ENCODE measurements around the gene GRIK3.
"Not testable (repeated sequence)": the region's sequence is repeated elsewhere in the genome, so short reads cannot be mapped to it uniquely, and the experiment has no call there.

The GRIK3 gene

DNA sequence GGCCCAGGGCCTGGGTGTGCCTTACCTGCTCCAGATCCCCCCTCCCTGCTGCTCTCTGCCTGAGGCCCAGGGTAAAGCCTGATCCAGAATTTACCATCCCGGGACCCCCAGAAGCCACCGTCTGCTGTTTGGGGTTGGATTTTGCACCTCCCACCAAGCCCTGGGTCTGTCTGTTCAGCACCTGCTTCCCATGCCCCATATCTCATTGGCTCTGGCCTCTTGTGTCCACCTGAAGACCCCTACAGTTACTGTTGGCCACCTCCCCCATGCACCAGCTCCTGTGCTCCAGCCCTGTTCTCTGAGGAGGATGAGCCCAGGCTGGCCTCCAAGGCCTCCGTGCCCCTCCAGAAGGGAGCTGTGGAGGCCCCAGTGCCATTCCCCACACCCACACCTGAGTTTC is 113.9 kb downstream of the GRIK3 start:
- TF ChIP-seq, protein P1, sequence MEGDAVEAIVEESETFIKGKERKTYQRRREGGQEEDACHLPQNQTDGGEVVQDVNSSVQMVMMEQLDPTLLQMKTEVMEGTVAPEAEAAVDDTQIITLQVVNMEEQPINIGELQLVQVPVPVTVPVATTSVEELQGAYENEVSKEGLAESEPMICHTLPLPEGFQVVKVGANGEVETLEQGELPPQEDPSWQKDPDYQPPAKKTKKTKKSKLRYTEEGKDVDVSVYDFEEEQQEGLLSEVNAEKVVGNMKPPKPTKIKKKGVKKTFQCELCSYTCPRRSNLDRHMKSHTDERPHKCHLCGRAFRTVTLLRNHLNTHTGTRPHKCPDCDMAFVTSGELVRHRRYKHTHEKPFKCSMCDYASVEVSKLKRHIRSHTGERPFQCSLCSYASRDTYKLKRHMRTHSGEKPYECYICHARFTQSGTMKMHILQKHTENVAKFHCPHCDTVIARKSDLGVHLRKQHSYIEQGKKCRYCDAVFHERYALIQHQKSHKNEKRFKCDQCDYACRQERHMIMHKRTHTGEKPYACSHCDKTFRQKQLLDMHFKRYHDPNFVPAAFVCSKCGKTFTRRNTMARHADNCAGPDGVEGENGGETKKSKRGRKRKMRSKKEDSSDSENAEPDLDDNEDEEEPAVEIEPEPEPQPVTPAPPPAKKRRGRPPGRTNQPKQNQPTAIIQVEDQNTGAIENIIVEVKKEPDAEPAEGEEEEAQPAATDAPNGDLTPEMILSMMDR (IDR thresholded peaks at IDR 0.05; ENCODE audit: low read depth, low read length, missing control alignments): no peak

DNA sequence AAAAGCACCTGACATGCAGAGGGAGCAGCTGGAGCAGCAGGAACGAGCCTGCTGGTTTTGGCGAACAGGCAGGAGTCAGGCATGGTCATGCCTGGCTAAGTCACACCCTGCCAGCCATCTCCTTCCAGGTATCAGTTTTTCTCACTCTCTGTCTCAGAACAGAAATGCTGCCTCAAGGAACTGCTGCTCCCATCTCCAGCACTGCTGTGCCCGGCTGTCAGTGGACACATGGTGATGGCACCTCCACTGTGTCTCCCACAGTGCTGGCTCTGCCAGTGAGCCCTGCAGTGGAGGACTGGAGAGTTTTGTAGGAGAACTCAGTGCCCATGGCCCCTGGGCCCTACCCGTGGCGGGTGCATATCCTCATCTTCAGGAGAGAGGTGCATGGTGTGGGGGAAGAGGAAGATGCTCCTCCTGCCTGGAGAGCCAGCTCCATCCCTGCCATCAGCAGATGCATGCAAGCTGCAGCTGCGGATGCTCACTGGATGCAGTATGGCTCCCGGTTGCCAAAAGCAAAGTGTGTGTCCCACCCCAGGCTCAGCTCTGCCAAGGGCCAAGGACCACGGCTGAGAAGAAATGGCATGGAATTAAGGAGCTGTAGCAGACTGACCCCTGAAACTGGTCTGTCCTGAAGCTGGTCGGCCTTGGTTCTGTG is 114.7 kb downstream of the GRIK3 start:
- TF ChIP-seq, protein P1 (IDR thresholded peaks at IDR 0.05; ENCODE audit: low read depth, low read length, missing control alignments): no peak
- DNase-seq (ENCODE audit: extremely low read depth, low read depth): no peak
- no peak overlapping the region for H3K4me3 ChIP-seq (replicated peaks; ENCODE audit: low read depth, low read length)

More for the DNA sequence above, 113.9 kb downstream of the GRIK3 start:
- H3K4me3 ChIP-seq (replicated peaks; ENCODE audit: low read depth, low read length): no peak overlapping the region
- no peak for DNase-seq (ENCODE audit: extremely low read depth, low read depth)

DNA sequence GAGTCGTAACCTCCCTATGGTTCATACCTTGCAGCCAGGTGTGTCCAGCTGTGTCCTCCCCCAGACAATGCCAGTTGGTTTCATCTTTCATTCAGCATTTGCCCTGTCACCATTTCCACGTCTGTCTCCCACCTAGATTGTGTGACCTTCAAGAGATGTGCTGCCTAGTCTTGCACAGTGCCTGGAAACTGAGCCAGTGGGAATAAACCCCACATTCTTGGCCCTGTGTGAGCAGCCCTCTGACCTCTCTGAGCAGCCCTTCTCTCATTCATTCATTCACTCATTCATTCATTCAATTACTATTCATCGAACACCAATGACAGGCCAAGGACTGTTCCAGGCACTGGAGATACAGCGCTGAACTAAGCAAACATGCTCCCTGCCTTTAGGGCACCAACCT is 115.7 kb downstream of the GRIK3 start:
- DNase-seq (ENCODE audit: extremely low read depth, low read depth): no peak
- TF ChIP-seq, protein P1 (IDR thresholded peaks at IDR 0.05; ENCODE audit: low read depth, low read length, missing control alignments): no peak
- H3K4me3 ChIP-seq (replicated peaks; ENCODE audit: low read depth, low read length): no peak overlapping the region

DNA sequence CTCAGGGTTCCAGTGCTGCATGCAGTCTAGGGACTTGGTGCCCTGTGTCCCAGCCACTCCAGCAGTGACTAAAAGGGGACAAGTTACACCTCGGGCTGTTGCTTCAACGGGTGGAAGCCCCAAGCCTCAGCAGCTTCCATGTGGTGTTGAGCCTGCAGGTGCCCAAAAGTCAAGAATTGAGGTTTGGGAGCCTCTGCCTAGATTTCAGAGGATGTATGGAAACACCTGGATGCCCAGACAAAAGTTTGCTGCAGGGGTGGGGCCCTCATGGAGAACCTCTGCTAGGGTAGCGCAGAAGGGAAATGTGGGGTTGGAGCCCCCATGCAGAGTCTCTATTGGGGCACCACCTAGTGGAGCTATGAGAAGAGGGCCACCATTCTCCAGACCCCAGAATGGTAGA is 117.8 kb downstream of the GRIK3 start:
- H3K4me3 ChIP-seq (replicated peaks; ENCODE audit: low read depth, low read length); DNase-seq (ENCODE audit: extremely low read depth, low read depth): not testable (repeated sequence)

DNA sequence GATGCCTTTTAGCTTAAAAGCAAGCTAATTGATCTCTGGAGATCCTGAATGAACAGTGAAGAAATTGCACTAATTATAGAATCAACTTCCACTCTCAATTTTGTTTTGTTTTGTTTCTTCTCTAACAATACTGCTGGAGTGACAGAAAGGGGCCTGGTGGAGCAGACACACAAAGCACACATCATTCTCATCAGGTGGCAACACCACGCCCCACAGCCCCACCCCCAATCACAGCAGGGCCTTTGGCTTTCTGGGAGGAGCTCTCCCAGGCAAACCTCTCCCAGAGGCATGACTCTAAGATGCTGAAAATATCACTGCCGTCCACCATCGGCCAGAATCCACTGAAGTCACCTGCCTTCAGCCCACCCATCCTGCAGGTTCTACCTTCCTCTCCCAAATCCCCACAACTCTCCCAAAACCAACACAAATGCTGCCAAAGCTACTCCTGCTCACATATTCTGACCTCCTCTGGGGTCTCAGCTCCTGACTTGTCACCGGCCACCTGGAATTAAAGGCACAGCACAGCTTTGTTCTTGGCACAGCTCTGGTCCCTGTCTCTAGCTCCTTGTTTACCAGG is 120.7 kb downstream of the GRIK3 start:
- no peak overlapping the region for H3K4me3 ChIP-seq (replicated peaks; ENCODE audit: low read depth, low read length)
- TF ChIP-seq, protein P1 (IDR thresholded peaks at IDR 0.05; ENCODE audit: low read depth, low read length, missing control alignments): no peak
- DNase-seq (ENCODE audit: extremely low read depth, low read depth): no peak

DNA sequence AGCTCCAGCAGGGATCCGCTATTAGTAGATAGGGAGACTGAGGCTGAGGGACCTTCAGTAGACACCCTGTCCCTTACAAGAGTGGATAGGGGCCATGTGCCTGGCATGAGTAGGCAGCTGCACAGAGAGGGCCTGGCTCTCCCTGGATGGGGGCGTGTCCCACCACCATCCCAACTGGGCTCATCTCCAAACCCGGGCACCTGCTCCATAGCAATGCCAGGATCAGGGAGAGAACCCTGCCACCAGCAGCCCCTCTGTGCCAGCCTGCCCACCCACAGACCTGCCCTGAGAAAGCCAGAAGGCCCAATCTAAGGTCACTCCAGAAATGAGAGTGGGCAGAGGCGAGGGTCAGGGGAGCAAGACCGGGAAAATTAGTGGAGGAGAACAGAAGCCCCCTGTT is 121.3 kb downstream of the GRIK3 start:
- DNase-seq (ENCODE audit: extremely low read depth, low read depth): no peak
- TF ChIP-seq, protein P1 (IDR thresholded peaks at IDR 0.05; ENCODE audit: low read depth, low read length, missing control alignments): no peak
- no peak overlapping the region for H3K4me3 ChIP-seq (replicated peaks; ENCODE audit: low read depth, low read length)

DNA sequence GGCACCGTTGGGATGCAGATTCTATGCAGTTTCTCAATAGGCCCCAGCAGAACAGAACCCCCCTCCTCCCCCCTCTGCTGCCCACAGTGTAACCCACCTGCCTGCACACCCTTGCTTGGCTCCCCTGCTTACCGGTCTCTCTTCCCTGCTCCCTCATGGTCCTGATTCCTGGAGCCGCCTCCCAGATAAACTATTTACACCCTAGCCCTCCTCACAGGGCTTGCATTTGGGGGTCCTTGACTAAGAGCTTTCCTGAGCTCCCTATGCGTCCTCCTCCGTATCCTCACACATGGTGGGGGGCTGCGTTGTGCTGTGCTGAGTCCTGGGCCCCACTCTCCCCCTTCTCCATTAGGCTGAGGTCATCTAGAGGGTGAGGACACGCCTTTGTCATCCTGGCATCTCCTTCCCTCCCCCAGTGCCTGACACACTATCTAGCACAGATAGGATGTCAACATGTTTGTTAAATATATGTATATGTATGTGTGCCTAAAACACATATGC is 121.9 kb downstream of the GRIK3 start:
- TF ChIP-seq, protein P1 (IDR thresholded peaks at IDR 0.05; ENCODE audit: low read depth, low read length, missing control alignments): no peak
- no peak overlapping the region for H3K4me3 ChIP-seq (replicated peaks; ENCODE audit: low read depth, low read length)
- DNase-seq (ENCODE audit: extremely low read depth, low read depth): no peak
